Left ventricle myocardium inferior (tissue), 1 donor: ENCODE data around the gene RNF182. TPM values are rescaled to one million over a fixed set of nuclear protein-coding genes. Genes with fewer than 3 reads are reported as not detected.

Source experiments
- DNase-seq: peaks from one replicate; pipeline ENCODE4 v3.0.0-alpha.2; 2020
- H3K27ac ChIP-seq: fragments of 200-600 bp; replicated peaks from 2 replicates; pipeline ENCODE4 v1.8.0; 2021
- H3K27me3 ChIP-seq: fragments of 200-600 bp; 2 replicates; pipeline ENCODE4 v1.8.0; 2021; ENCODE audit warnings: low read depth
- H3K36me3 ChIP-seq: fragments of 200-600 bp; 2 replicates; pipeline ENCODE4 v1.8.0; 2021
- H3K4me1 ChIP-seq: fragments of 200-600 bp; 2 replicates; pipeline ENCODE4 v1.8.0; 2021
- H3K4me3 ChIP-seq: fragments of 200-600 bp; 2 replicates; pipeline ENCODE4 v1.8.0; 2021; ENCODE audit warnings: mild to moderate bottlenecking, moderate library complexity
- H3K9me3 ChIP-seq: fragments of 200-600 bp; replicated peaks from 2 replicates; pipeline ENCODE4 v1.8.0; 2021
- CTCF ChIP-seq: fragments of 200-600 bp; IDR thresholded peaks from 2 replicates; pipeline ENCODE4 v1.8.0; 2021; ENCODE audit warnings: antibody characterized with exemption, mild to moderate bottlenecking, borderline replicate concordance
- intact Hi-C: fragments of 100-400 bp; cut with micrococcal nuclease; formaldehyde crosslinking; loops from one replicate; pipeline ENCODE4 v1.11.0; 2022
- total RNA-seq: library from RNA; stranded (reverse); fragmentation: NEBNext Ultra II Directional; extraction: Animal tissue kit (Norgen Biotek cat#: 25700); gene quantifications from one replicate; pipeline ENCODE4 v1.2.1, GENCODE V29; 2021
- donor health status: DM: no; HTN: yes; CAD: no; lungs with severe emphysema.

Gene RNF182
- total RNA-seq, 1 donor from 2014 or later = not detected

DNA sequence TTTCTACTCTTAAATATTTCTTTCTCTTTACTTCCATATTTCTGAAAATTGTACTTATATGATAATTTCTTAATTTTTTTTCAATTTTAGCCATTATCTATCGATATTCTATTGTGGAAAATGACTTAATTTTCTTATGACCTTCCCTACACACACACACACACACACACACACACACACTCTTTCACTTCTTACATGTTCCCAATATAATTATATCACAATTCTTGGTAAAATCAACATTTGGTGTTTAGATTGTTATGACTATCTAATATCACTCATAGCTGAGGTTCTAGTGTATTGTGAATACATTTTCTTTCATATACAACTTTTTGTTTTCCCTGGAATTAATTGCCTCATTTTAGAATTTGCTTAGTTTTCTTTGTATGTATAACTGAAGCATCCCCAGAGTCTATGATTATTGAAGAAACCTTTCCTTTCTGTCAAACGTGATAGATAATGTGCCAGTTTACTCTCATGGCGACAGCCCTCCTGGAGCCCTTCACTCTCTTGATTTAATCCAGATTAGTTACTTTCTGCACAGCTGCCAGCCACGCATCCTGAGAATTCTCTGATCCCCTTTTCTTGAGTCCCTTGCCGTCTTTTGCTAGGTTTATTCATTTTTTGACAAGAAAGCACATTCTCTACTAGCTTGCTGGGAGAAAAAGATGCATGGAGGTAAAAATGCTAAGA, 63.4 kb downstream of the RNF182 start:
- TF ChIP-seq CTCF = no peak
- Histone ChIP-seq H3K4me1 (no peaks in the 10 kb centered on the region), H3K9me3 (no peaks in the 10 kb centered on the region), H3K36me3 (no peaks in the 10 kb centered on the region), H3K27ac (no peak overlapping the region), H3K4me3 (no peak overlapping the region), H3K27me3 (peaks cover 87% of the 10 kb centered on the region)
- intact Hi-C loops = no loop called here
- no peak for DNase-seq

- peaks cover 81% of the 10 kb centered on the region for H3K27me3 ChIP-seq
Observed at GRCh38 chr6:13988908-13989307, 64.2 kb downstream of the RNF182 start.

DNA sequence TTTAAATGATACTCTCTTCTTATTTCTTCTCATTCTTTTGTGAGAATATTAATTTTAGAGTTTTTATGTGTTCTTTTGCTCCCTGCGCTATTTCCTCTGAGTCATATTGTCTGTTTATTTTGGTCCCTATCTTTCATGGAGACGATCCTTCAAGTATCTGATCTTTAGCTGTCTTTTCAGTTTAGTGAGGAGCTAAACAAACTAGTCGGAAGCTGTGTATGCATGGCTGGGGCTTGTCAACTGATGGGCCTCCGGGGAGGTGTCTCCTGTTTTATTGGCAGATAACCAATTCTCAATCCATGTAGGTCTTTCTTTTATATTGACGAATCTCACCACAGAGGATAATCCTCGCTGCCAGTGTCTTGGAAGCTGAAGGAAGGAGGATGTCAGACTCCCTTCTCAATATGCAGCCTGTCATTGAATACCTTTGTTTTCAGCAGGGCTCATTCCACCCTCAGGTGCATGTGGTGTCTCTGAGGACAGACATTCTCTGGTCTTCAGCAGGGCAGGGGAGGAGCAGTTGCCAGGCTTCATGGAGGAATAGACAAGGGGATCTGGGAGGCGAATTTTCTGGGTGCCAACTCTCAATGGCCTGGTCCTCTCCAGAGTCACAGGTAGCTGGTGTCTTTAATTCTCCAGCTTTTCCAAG, 64.9 kb downstream of the RNF182 start:
- Histone ChIP-seq H3K27ac (no peak overlapping the region), H3K4me1 (no peaks in the 10 kb centered on the region), H3K9me3 (no peaks in the 10 kb centered on the region), H3K27me3 (peaks cover 75% of the 10 kb centered on the region), H3K36me3 (no peaks in the 10 kb centered on the region), H3K4me3 (no peak overlapping the region)
- no peak for DNase-seq
- intact Hi-C loops = no loop called here
- TF ChIP-seq CTCF = no peak

More at GRCh38 chr6:13988908-13989307, 64.2 kb downstream of the RNF182 start:
- no peak for DNase-seq
- no peaks in the 10 kb centered on the region for H3K9me3 ChIP-seq
- H3K4me1 ChIP-seq = no peaks in the 10 kb centered on the region
- intact Hi-C loops = no loop called here
- H3K27ac ChIP-seq = no peak overlapping the region
- no peak overlapping the region for H3K4me3 ChIP-seq
- H3K36me3 ChIP-seq = no peaks in the 10 kb centered on the region
- TF ChIP-seq CTCF = no peak

DNA sequence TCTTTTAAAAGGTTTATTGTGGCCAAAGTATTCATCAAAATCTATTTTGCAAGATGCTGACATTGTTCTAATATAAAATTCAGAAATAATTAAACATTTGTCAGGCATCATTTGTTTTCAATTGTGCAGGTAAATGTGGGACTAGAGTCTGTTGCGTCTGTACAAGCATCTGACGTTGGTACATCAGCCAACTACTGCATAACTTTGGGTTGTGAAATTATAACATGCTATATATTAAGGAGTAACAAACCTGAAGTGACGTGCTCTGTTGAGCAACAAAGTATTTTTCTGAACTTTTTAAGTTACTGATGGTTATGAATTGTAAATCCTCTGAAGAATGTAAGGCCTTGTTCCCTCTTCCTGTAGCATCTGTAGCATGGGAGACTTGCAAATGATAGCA, 66.0 kb downstream of the RNF182 start:
- intact Hi-C loops = no loop called here
- no peak for TF ChIP-seq CTCF
- DNase-seq = no peak
- Histone ChIP-seq H3K9me3 (no peaks in the 10 kb centered on the region), H3K4me1 (no peaks in the 10 kb centered on the region), H3K36me3 (no peaks in the 10 kb centered on the region), H3K4me3 (no peak overlapping the region), H3K27me3 (peaks cover 75% of the 10 kb centered on the region), H3K27ac (no peak overlapping the region)

- no peak for DNase-seq
- H3K4me1 ChIP-seq = no peaks in the 10 kb centered on the region
- H3K4me3 ChIP-seq = no peak overlapping the region
- H3K36me3 ChIP-seq = no peaks in the 10 kb centered on the region
- no peaks in the 10 kb centered on the region for H3K9me3 ChIP-seq
- intact Hi-C loops = no loop called here
- peaks cover 75% of the 10 kb centered on the region for H3K27me3 ChIP-seq
- no peak overlapping the region for H3K27ac ChIP-seq
- no peak for TF ChIP-seq CTCF
Observed at GRCh38 chr6:13991393-13991792, 66.6 kb downstream of the RNF182 start.
